ENCODE measurements around the gene KBTBD13. TPM values are rescaled to one million over a fixed set of nuclear protein-coding genes. Genes with fewer than 3 reads are reported as not detected.
"Not testable (repeated sequence)": the region's sequence is repeated elsewhere in the genome, so short reads cannot be mapped to it uniquely, and the experiment has no call there.

Gene KBTBD13
- total RNA-seq, 1 donor from 2014 or later: 9.4 TPM

DNA sequence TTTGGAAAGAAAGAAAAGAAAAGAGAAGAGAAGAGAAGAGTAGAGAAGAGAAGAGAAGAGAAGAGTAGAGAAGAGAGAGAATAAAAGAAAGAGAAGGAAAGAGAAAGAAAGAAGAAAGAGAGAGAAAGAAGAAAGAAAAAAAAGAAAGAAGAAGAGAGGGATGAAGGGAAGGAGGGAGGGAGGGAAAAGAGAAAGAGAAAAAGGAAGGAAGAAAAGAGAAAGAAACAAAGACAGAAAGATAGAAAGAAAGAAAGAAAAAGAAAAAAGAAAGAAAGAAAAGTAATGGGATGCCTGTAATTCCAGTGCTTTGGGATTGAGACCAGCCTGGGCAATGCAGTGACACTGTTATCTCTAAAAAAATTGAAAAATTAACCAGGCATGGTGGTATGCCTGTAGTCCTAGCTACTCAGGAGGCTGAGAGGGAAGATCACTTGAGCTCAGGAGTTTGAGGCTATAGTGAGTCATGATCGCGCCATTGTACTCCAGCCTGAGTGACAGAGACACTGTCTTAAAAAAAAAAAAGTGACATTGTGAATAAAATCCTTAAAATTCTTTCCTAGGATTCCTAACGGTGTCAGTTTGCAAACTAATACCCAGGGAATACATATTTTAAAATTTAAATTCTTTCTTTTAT is 10.4 kb upstream of the KBTBD13 start:
- DNase-seq (no peak), ATAC-seq (ENCODE audit: poor library complexity) (no peak)
- intact Hi-C loops (cut with DNase I): no loop called here

DNA sequence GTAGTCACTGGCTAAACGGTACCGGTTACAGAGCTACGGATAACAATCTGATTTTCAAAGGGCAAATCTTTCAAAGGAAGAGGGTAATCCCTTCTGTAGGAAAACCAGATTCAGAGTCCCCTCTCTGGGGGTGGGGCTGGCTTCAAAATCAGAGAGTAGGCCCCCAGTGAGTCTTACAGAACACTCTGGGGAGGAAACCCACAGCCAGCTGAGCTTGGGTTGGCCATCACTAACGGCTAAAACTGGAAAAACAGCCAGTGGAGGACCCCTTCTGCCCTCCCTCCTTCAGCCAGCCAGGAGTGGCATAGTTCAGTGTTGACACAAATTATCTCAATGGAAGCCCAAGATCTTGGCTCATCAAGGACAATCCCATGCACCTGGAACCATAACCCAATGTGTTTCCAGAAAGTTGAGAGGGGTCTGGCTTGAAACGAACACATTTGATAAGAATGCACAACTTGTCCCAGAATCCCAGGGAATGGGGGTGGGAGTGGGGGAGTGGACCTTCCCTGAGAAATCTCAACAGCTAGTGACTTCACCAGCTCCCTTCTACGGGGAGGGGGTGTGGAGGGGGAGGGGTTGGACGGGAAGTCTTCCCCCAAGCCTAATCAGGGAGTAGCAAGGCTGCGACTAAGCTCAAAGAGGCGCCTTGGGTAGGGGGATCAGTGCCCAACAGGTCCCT is 9.8 kb upstream of the KBTBD13 start:
- DNase-seq (no peak), ATAC-seq (ENCODE audit: poor library complexity) (no peak)
- intact Hi-C loops (cut with DNase I): no loop called here

DNA sequence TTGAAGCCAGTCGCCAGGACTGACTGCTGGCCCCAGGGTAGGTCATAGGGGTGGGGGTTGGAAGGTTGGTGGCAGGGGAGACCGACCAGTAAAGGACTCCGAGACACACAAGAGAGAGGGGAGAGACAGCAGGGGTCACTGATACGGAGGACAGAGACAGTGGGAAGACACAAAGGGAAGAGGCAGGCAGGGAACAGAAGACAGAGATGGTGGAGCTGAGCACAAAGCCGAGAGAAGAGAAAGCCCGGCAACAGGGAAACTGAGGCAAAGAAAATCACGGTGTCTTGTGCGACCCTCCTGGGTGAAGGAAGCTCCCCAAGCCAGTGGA is 9.3 kb upstream of the KBTBD13 start:
- intact Hi-C loops (cut with DNase I): no loop called here
- DNase-seq: no peak

DNA sequence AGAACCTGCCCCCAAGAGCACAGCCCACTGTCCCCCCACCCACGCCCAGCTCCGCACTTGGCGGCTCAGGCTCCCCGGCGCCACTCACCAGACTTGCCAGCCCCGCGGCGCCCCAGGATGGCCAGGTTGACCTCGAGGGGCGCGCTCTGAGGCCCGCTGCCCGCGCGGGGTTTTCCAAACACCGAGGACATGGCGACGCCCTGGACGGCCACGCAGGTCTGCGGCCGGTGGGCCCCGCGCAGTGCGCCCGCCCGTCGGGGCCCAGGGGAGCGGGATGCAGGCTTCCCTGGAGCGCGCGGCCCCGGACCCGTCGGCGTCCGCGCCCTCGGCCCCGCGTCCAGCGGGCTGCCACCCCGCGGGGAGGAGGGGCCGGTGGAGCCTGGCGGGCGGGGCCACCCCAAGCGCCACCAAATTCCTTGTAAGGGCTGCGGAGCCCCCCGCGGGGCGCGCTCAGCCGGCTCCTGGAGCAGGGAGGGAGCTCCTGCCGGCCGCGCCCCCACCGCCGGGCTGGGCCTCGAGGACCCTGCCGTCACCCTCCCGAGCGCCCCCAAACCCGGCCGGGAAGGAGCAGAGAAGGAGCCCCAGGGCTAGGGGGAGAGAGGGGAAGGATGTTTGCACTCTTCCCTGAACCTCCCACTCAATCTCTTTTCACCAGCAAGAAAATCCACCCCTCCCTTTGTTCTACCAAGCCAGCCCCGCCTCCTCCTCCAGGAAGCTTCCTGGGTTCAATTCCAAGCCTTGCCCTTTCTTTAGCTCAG is 8.7 kb upstream of the KBTBD13 start, which contains the start of gene RASL12:
RASL12 (minus strand) TSS at position 347 of the 758 bp plus-strand sequence; CDS start at position 191, 156 bp downstream.
- ATAC-seq (ENCODE audit: poor library complexity): peak; percentile 28
- DNase-seq: no peak
- intact Hi-C loops (cut with DNase I): no loop called here

More for the DNA sequence above, 9.3 kb upstream of the KBTBD13 start:
- ATAC-seq (ENCODE audit: poor library complexity): no peak

DNA sequence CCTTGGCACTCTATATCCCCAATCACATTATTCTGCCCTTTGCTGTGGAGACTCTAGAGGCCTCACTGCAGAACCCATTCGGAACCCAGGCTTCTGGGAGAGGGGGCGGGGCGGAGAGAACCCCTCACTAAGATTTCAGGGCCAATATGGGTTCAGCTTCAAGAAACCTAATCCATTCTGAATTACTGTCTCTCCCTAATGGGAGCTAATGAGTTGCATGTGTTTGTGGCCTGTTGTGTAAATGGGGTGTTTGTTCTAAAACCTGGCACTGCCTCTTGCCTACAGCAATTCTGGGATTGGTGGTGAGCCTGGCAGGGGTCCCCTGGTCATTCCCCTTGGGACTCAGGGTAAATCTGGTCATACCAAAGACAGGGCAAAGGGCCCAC is 8.2 kb upstream of the KBTBD13 start:
- intact Hi-C loops (cut with DNase I): no loop called here
- ATAC-seq (ENCODE audit: poor library complexity) (no peak), DNase-seq (no peak)

DNA sequence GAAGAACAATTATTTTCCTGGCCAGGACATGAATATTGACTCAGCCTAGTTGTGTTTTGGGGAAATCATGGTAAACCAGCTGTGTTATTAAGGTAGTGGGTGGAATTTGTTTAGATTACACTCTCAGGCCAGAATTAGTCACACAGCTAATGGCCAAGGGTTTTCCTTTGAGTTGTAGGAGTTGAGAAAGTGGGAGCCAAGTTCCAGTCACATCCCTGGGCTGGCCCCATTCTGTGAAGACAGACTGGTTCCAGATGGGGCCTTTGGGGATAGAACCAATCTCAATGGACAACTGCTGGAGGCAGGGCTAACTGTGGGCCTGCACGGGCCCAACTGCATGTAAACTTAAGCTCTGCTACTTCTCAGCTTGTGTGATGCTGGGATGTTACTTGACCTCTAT is 7.4 kb upstream of the KBTBD13 start:
- peak; percentile 44 for ATAC-seq (ENCODE audit: poor library complexity)
- intact Hi-C loops (cut with DNase I): no loop called here
- no peak for DNase-seq

- intact Hi-C loops (cut with DNase I): no loop called here
- DNase-seq: no peak
- peak; percentile 34 for ATAC-seq (ENCODE audit: poor library complexity)
These were observed 6.6 kb upstream of the KBTBD13 start for GRCh38 chr15:65069779-65070546.

- DNase-seq (peak; percentile 76), ATAC-seq (ENCODE audit: poor library complexity) (peak; percentile 72)
- intact Hi-C loops (cut with DNase I): no loop called here
These were observed 5.2 kb upstream of the KBTBD13 start for GRCh38 chr15:65071381-65071811.

DNA sequence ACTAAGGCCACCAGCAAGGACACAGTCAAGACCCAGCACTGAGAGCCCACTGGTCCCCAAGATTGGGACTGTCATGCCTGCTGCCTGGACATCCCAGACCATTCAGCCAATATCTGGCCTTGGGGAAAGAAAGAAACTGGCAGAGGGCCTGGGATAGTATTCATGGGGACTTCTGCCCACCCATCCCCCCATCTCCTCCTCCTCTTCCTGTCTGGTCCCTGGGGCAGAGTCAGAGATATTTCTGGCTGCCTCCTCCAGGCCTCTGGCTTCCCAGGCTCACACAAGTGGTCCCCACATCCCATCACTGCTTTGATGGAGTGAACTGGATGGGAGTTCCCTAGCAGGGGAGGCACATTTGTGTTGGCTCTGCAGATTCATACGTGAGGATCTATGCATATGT is 4.5 kb upstream of the KBTBD13 start:
- ATAC-seq (ENCODE audit: poor library complexity): peak; percentile 16
- intact Hi-C loops (cut with DNase I): no loop called here
- DNase-seq: no peak

DNA sequence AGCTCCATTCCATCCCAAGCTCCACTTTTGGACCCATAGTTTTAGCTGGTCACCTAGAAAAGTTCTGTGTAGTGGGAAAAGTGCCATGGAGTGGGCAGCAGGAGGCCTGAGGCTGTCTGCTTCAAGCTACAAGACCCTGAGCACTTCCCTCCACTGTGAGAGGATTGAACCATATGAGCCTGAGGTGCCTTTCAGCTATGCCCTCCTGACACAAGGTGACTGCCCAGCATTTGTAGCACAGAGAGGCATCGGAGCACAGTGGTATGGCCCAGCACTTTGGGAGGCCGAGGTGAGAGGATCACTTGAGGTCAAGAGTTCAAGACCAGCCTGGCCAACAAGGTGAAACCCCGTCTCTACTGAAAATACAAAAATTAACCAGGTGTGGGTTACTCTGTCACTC is 3.9 kb upstream of the KBTBD13 start:
- DNase-seq (no peak), ATAC-seq (ENCODE audit: poor library complexity) (no peak)
- intact Hi-C loops (cut with DNase I): no loop called here

GRCh38 chr15:65074946-65075345 is 1.6 kb upstream of the KBTBD13 start:
- ATAC-seq (ENCODE audit: poor library complexity); DNase-seq; intact Hi-C loops (cut with DNase I): not testable (repeated sequence)

- ATAC-seq (ENCODE audit: poor library complexity); intact Hi-C loops (cut with DNase I): not testable (repeated sequence)
These were observed 745 bp upstream of the KBTBD13 start for GRCh38 chr15:65075607-65076395.

DNA sequence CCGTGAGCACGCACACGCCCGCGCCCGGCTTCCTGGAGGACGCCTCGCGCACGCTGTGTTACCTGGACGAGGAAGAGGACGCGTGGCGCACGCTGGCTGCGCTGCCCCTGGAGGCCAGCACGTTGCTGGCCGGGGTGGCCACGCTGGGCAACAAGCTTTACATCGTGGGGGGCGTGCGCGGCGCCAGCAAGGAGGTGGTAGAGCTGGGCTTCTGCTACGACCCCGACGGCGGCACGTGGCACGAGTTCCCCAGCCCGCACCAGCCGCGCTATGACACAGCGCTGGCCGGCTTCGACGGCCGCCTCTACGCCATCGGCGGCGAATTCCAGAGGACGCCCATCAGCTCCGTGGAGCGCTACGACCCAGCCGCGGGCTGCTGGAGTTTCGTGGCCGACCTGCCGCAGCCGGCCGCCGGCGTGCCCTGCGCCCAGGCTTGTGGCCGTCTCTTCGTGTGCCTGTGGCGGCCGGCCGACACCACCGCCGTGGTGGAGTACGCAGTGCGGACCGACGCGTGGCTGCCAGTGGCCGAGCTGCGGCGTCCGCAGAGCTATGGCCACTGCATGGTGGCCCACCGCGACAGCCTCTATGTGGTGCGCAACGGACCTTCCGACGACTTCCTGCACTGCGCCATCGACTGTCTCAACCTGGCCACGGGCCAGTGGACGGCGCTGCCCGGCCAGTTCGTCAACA is 890 bp downstream of the KBTBD13 start:
- intact Hi-C loops (cut with DNase I): no loop called here
- DNase-seq: no peak
- ATAC-seq (ENCODE audit: poor library complexity): no peak

More at GRCh38 chr15:65075607-65076395, 745 bp upstream of the KBTBD13 start:
- not testable (repeated sequence) for DNase-seq

GRCh38 chr15:65077981-65078352 is 1.4 kb downstream of the KBTBD13 start:
- peak; percentile 63 for ATAC-seq (ENCODE audit: poor library complexity)
- peak; percentile 85 for DNase-seq
- intact Hi-C loops (cut with DNase I): no loop called here

DNA sequence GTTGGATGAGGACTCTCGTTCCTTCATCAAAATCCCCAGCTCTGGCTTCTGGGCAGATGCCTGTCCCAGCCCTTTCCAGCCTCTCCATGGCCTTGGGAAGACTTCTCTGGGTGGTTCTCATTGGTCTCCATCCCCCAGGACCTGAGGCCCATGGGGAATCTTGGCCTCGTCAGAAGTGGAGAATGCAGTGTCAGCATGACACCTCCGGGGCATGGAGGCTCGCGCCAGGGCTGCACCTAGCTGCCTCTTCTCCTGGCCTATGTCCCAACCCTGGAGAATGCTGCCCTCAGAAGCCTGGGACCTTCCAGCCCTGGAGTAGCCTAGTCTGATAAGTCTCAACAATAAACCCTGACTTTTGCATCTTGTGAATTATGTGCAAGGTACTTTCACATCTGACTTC is 3.0 kb downstream of the KBTBD13 start:
- DNase-seq (no peak), ATAC-seq (ENCODE audit: poor library complexity) (no peak)
- intact Hi-C loops (cut with DNase I): no loop called here

DNA sequence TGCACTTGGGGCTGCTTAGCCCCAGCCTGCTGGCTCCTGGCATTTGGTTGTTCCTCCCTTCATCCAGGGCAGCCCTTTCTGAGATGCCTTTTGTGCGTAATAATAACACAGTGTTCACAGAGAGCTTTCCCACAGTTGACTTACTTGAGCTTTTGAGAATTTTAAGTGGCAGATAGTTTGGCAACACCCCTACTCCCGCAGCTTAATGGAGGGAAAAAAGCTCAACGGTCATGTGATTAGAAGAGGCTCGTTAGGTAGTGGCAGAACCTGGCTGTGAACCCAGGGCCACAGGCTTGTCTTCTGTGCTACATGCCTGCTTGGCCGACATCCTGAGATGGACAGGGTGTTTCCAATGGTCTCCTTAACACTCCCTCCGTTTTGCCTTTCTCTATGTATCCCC is 4.7 kb downstream of the KBTBD13 start:
- DNase-seq (no peak), ATAC-seq (ENCODE audit: poor library complexity) (peak; percentile 55)
- intact Hi-C loops (cut with DNase I): loop anchor here (10.0 kb wide), 1 partner anchor 46 kb away; no protein-coding TSS in a partner anchor

DNA sequence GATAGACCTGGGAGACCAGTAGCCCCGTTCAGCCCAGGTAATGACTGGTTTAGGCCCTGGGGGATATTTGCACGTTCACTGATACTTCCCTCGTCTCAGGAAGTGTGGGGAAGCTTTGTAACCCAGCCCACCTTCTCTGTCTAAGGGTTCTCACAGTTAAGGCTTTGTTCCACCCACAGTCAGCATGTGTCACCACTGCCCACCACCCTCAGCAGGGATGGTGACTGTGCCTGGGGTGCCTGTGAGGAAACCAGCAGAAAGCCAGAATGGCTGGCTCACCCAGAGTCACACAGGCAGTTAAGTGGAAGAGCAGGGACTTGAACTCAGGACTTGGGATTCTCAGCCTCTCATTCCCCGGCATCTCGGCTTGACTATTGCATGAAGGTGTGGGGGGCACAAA is 5.2 kb downstream of the KBTBD13 start:
- ATAC-seq (ENCODE audit: poor library complexity): no peak
- no peak for DNase-seq
- intact Hi-C loops (cut with DNase I): loop anchor here (2.0 to 10.0 kb wide), 2 partner anchors 27 to 47 kb away; no protein-coding TSS in a partner anchor

All from Right ventricle myocardium superior (tissue), 1 donor.